Measurements from ENCODE around the gene PLCH2. TPM values are rescaled to one million over a fixed set of nuclear protein-coding genes. Genes with fewer than 3 reads are reported as not detected.

Gene PLCH2
- total RNA-seq, 1 experiment from 2014 or later, result not detected

DNA sequence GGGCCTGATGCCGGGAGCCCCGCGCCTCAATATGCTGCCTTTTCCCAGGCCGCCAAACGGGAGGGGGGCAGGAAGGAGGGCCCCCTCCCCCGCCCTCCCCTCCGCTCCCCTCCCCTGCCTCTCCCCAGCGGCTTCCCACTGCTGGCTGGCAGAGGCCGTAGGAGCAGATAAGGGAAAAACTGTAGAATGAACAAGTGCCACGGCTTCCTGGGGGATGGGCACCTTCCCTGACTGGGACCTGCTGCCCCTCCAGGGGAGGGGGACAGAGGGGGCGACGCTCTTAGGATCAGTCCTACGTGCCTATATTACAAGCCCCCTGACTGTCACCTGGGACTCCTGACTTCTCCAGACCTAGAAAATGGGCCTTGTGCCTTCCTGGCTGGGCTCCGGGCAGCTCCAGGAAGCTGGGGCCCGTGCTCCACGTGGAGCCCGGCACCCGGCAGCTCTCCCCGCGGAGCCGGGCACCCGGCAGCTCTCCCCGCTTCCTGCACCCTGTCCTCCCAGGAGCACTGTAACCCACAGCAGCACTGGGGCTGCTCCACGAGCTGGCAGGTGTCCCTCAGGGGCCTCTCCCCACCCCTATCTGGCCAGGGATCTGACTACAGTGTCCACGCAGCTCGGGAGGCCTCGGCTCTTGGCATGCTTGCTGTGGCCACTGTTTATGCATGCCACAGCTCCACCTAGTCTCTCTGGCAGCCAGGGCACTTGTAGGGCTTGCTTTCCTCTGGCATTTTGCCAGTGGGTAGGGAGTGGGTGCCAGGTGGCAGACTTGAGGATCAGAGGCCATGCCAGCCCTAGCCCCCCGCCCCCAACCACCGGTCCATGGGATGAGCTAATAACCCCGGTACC lies 54.6 kb downstream of the PLCH2 start:
- no peak overlapping the region for H3K27ac ChIP-seq (ENCODE audit: low read depth, low read length, poor library complexity, severe bottlenecking)
- CTCF ChIA-PET, result interaction anchor here (0.6 kb wide), 1 partner anchor 16 kb away, joined by 4 read pairs; no protein-coding TSS in a partner anchor
- TF ChIP-seq EZH2 (IDR thresholded peaks at IDR 0.05; ENCODE audit: borderline replicate concordance, low read depth, low read length, poor library complexity, severe bottlenecking), result peak; percentile 14
- TF ChIP-seq, protein P1, sequence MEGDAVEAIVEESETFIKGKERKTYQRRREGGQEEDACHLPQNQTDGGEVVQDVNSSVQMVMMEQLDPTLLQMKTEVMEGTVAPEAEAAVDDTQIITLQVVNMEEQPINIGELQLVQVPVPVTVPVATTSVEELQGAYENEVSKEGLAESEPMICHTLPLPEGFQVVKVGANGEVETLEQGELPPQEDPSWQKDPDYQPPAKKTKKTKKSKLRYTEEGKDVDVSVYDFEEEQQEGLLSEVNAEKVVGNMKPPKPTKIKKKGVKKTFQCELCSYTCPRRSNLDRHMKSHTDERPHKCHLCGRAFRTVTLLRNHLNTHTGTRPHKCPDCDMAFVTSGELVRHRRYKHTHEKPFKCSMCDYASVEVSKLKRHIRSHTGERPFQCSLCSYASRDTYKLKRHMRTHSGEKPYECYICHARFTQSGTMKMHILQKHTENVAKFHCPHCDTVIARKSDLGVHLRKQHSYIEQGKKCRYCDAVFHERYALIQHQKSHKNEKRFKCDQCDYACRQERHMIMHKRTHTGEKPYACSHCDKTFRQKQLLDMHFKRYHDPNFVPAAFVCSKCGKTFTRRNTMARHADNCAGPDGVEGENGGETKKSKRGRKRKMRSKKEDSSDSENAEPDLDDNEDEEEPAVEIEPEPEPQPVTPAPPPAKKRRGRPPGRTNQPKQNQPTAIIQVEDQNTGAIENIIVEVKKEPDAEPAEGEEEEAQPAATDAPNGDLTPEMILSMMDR (conservative IDR thresholded peaks at IDR 0.05; ENCODE audit: low read depth, low read length), result no peak
- intact Hi-C loops (cut with micrococcal nuclease; ENCODE audit: unreplicated experiment), result no loop called here
- no peak overlapping the region for H3K4me3 ChIP-seq (ENCODE audit: low read depth, low read length, poor library complexity, severe bottlenecking)
- H3K4me1 ChIP-seq (ENCODE audit: insufficient read depth, low read length, poor library complexity, severe bottlenecking), result peaks cover 3% of the 10 kb centered on the region
- H3K36me3 ChIP-seq (ENCODE audit: insufficient read depth, low read length, poor library complexity, severe bottlenecking), result no peaks in the 10 kb centered on the region
- no TSS peak for BruUV-seq (replicated peaks)
- H3K27me3 ChIP-seq (replicated peaks; ENCODE audit: insufficient read depth, low read depth, low read length, poor library complexity), result peaks cover 70% of the 10 kb centered on the region
- POLR2A ChIA-PET (ENCODE audit: low non-redundant PET), result no interaction called here
- DNase-seq (ENCODE audit: low spot score), result no peak
- no peaks in the 10 kb centered on the region for H3K9me3 ChIP-seq (ENCODE audit: low read depth, low read length, poor library complexity, severe bottlenecking)

DNA sequence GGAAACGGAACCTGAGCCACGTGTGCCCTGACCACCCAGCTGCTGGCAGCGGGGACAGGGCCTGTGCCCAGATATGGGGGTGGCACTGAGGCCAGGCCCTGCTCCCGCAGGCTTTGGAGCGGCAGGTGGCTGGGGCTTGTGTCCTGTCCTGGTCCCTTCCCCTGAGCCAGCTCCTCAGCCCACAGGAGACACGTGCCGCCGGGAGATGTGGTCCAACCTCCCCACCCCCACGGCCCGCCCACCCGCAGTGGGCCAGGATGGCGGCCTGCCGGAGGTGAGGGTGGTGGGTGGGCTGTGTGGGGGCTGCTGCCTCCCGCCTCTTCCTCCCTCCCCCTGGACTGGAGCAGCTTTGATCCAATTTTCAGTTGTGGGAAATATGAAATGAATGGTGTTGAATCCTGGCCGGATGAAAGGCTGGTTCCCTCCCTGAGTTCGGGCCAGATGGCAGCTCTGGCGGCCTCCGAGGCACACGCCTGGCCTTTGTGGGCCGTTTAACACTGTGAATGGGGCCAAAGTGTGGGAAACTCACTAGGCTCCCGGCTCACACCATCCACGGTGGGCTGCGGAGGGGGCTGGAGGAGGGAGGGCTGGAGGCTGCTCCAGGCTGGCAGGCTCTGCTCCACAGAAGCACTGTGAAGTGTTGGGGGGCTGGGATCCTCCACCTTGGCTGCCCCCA lies 56.5 kb downstream of the PLCH2 start:
- POLR2A ChIA-PET (ENCODE audit: low non-redundant PET), result no interaction called here
- no peak for TF ChIP-seq EZH2 (IDR thresholded peaks at IDR 0.05; ENCODE audit: borderline replicate concordance, low read depth, low read length, poor library complexity, severe bottlenecking)
- TF ChIP-seq, protein P1 (conservative IDR thresholded peaks at IDR 0.05; ENCODE audit: low read depth, low read length), result no peak
- intact Hi-C loops (cut with micrococcal nuclease; ENCODE audit: unreplicated experiment), result no loop called here
- Histone ChIP-seq H3K27ac (ENCODE audit: low read depth, low read length, poor library complexity, severe bottlenecking) (no peak overlapping the region), H3K4me3 (ENCODE audit: low read depth, low read length, poor library complexity, severe bottlenecking) (no peak overlapping the region), H3K9me3 (ENCODE audit: low read depth, low read length, poor library complexity, severe bottlenecking) (no peaks in the 10 kb centered on the region), H3K4me1 (ENCODE audit: insufficient read depth, low read length, poor library complexity, severe bottlenecking) (no peaks in the 10 kb centered on the region), H3K36me3 (ENCODE audit: insufficient read depth, low read length, poor library complexity, severe bottlenecking) (no peaks in the 10 kb centered on the region), H3K27me3 (replicated peaks; ENCODE audit: insufficient read depth, low read depth, low read length, poor library complexity) (peaks cover 70% of the 10 kb centered on the region)
- CTCF ChIA-PET, result no interaction called here
- no TSS peak for BruUV-seq (replicated peaks)
- DNase-seq (ENCODE audit: low spot score), result no peak

DNA sequence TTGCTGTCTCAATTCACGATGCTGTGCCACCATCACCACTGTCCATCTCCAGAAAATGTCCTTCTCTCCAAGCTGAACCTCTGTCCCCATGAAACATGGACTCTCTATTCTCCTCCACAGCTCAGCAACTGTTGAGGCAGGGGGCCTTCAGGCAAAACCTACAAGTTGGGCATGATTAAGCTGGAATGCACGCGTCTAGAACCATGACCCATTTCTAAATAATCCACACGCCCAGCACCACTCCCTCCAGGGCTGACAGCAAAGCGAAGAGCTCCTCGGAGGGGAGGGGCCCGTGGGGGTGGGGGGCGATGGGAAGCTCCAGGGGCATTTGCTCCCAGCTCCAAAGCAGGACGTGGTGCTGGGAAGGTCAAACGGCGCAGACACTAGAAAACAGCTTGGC lies 57.3 kb downstream of the PLCH2 start:
- POLR2A ChIA-PET (ENCODE audit: low non-redundant PET), result no interaction called here

More for the DNA sequence above, 57.3 kb downstream of the PLCH2 start:
- Histone ChIP-seq H3K9me3 (ENCODE audit: low read depth, low read length, poor library complexity, severe bottlenecking) (no peaks in the 10 kb centered on the region), H3K36me3 (ENCODE audit: insufficient read depth, low read length, poor library complexity, severe bottlenecking) (no peaks in the 10 kb centered on the region), H3K4me3 (ENCODE audit: low read depth, low read length, poor library complexity, severe bottlenecking) (no peak overlapping the region), H3K4me1 (ENCODE audit: insufficient read depth, low read length, poor library complexity, severe bottlenecking) (no peaks in the 10 kb centered on the region), H3K27me3 (replicated peaks; ENCODE audit: insufficient read depth, low read depth, low read length, poor library complexity) (peaks cover 62% of the 10 kb centered on the region), H3K27ac (ENCODE audit: low read depth, low read length, poor library complexity, severe bottlenecking) (no peak overlapping the region)
- BruUV-seq (replicated peaks), result no TSS peak
- DNase-seq (ENCODE audit: low spot score), result no peak
- intact Hi-C loops (cut with micrococcal nuclease; ENCODE audit: unreplicated experiment), result no loop called here
- CTCF ChIA-PET, result no interaction called here
- TF ChIP-seq EZH2 (IDR thresholded peaks at IDR 0.05; ENCODE audit: borderline replicate concordance, low read depth, low read length, poor library complexity, severe bottlenecking), result no peak
- TF ChIP-seq, protein P1 (conservative IDR thresholded peaks at IDR 0.05; ENCODE audit: low read depth, low read length), result no peak

All from A673 (cell line).